CD4-positive, alpha-beta T cell (primary cell): ENCODE results near the gene LRRK2. TPM values are rescaled to one million over a fixed set of nuclear protein-coding genes. Genes with fewer than 3 reads are reported as not detected.

ENCODE experiments used
- ATAC-seq: fragments of 200-7000 bp; cut with Tn5 transposase; one replicate; pipeline ENCODE4 v1.10.0; 2022; ENCODE audit warnings: mild to moderate bottlenecking; ENCODE audit not compliant: poor library complexity
- CTCF ChIA-PET: fragments of 350-600 bp; sonication (Branson Sonifier 250); formaldehyde crosslinking; loops from one replicate; lab custom pipeline; 2021; ENCODE audit warnings: antibody characterized with exemption, inconsistent platforms; lab: Charles Lee
- POLR2A ChIA-PET: fragments of 350-600 bp; sonication (Branson Sonifier 250); formaldehyde crosslinking; loops from one replicate; lab custom pipeline; 2021; ENCODE audit warnings: antibody characterized with exemption, inconsistent platforms; lab: Charles Lee
- DNase-seq, 14 experiments: peaks; one replicate each; pipeline ENCODE4 v3.0.0-alpha.2; 2013 to 2020; ENCODE audit warnings: mixed read lengths in 2 of 14
- H3K27ac ChIP-seq, 2 donors: one replicate each; pipeline versions ENCODE4 v1.5.1 to v1.7.0; 2013; ENCODE audit warnings: low read length in 2 of 2, low read depth in 1 of 2, mild to moderate bottlenecking in 1 of 2
- H3K27me3 ChIP-seq, 2 experiments: 1 replicate in 1 of 2; 2 replicates in 1 of 2; pipeline versions ENCODE4 v1.6.1 to v1.7.0; 2013; ENCODE audit warnings: low read length in 2 of 2, control low read depth in 1 of 2, mild to moderate bottlenecking in 1 of 2, moderate library complexity in 1 of 2; ENCODE audit not compliant: insufficient read depth in 2 of 2, control insufficient read depth in 1 of 2
- H3K36me3 ChIP-seq: one replicate; pipeline ENCODE4 v1.6.1; 2013; ENCODE audit warnings: low read length, control low read depth; ENCODE audit not compliant: insufficient read depth
- H3K4me1 ChIP-seq: one replicate; pipeline ENCODE4 v1.6.1; 2013; ENCODE audit warnings: low read length, control low read depth; ENCODE audit not compliant: insufficient read depth
- H3K4me3 ChIP-seq: one replicate; pipeline ENCODE4 v1.5.1; 2013; ENCODE audit warnings: mild to moderate bottlenecking, low read length, moderate library complexity
- H3K9me3 ChIP-seq, 2 experiments: 1 replicate in 1 of 2; 2 replicates in 1 of 2; pipeline versions ENCODE4 v1.6.1 to v1.7.0; 2013; ENCODE audit warnings: low read length in 2 of 2, mild to moderate bottlenecking in 2 of 2, control low read depth in 1 of 2, moderate library complexity in 1 of 2; ENCODE audit not compliant: control insufficient read depth in 1 of 2, insufficient read depth in 1 of 2
- H3K27ac Mint-ChIP-seq: one replicate; pipeline ENCODE4 v1.8.0; 2020; ENCODE audit warnings: mixed read lengths
- H3K27me3 Mint-ChIP-seq: one replicate; pipeline ENCODE4 v1.8.0; 2021; ENCODE audit warnings: mixed read lengths
- H3K36me3 Mint-ChIP-seq: one replicate; pipeline ENCODE4 v1.8.0; 2021; ENCODE audit warnings: low read depth, mixed read lengths
- H3K4me1 Mint-ChIP-seq: one replicate; pipeline ENCODE4 v1.8.0; 2021; ENCODE audit warnings: low read depth, mixed read lengths
- H3K4me3 Mint-ChIP-seq: one replicate; pipeline ENCODE4 v1.8.0; 2020; ENCODE audit warnings: mild to moderate bottlenecking, mixed read lengths
- H3K9me3 Mint-ChIP-seq: one replicate; pipeline ENCODE4 v1.8.0; 2020; ENCODE audit warnings: mixed read lengths
- intact Hi-C, 2 experiments: fragments of 100-400 bp; cut with DNase I in 1 of 2; cut with micrococcal nuclease in 1 of 2; formaldehyde crosslinking; loops; one replicate each; pipeline versions ENCODE4 v1.15.1 to v1.9.0; 2023 to 2025; cut with DNase I, micrococcal nuclease
- polyA plus RNA-seq, 2 donors: library from polyadenylated mRNA; unstranded; fragments of 120-200 nt; gene quantifications; one replicate each; pipeline ENCODE4 v1.2.1, GENCODE V29; 2013
- total RNA-seq, 174 experiments: library from RNA in 2 of 174; stranded (reverse) in 2 of 174; gene quantifications; one replicate each; pipeline ENCODE4 v1.2.3 and lab custom pipeline; 2021 to 2026
- TF ChIP-seq, protein P1 (sequence below): fragments of 200-600 bp; IDR thresholded peaks from one replicate; pipeline ENCODE4 v1.8.0; 2022; ENCODE audit warnings: antibody characterized with exemption, mild to moderate bottlenecking

Gene LRRK2
- total RNA-seq, result under 1 TPM; 0.42 to 0.60 TPM
- 7.6 TPM for polyA plus RNA-seq (2013, experiment 1 of 2)
- polyA plus RNA-seq (2013, experiment 2 of 2), result 3.9 TPM
- total RNA-seq (lab: John Stamatoyannopoulos, UW), result 0 to 34.5 (median 0.81) reads per million in 172 experiments

DNA sequence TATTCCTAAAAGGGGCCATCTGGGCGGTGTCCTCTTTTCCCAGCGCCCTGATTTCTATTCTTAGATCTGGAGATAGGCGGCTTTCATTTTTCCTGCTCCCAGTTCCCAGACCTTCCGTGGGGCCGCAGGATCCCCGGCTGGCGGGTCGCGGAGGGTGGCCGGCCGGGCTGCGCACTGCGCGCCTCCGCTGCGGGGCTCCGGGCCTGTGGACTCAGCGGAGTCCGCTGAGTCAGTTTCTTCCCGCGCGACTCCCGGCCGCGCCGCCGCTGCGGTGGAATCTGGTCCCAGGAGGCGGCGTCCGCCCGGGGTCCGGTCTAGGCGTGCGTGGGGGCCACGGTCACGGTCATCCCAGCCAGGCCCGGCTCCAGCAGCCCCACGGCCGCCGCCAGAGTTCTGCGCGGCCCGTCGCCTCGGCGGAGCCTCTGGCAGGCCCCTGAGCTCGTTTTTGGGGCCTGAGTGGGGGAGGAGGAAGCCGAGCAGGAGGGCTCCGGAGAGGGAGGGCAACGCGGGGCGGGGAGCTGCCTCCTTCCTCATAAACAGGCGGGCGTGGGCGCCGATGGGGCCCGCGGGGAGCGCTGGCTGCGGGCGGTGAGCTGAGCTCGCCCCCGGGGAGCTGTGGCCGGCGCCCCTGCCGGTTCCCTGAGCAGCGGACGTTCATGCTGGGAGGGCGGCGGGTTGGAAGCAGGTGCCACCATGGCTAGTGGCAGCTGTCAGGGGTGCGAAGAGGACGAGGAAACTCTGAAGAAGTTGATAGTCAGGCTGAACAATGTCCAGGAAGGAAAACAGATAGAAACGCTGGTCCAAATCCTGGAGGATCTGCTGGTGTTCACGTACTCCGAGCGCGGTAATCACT is at the start of gene LRRK2:
LRRK2 (plus strand) TSS at position 559 of the 853 bp plus-strand sequence; CDS start at position 694, 135 bp downstream.
- no peak within 1 kb of the TSS for H3K27ac ChIP-seq
- peak; percentile 32 for ATAC-seq
- peaks cover 8 to 38% of the 10 kb centered on the region in 2 experiments for H3K27me3 ChIP-seq
- no peaks in the 10 kb centered on the region for H3K36me3 ChIP-seq
- ChIA-PET POLR2A (no interaction called here), CTCF (interaction anchor here (0.7 kb wide), 1 partner anchor 117 kb away, joined by 3 read pairs; no protein-coding TSS in a partner anchor)
- Mint-ChIP-seq H3K27ac (no peak within 1 kb of the TSS), H3K4me1 (peaks cover 10% of the 10 kb centered on the region), H3K36me3 (no peaks in the 10 kb centered on the region), H3K4me3 (peak within 1 kb of the TSS; percentile 54), H3K9me3 (peaks cover 5% of the 10 kb centered on the region), H3K27me3 (peaks cover 56% of the 10 kb centered on the region)
- TF ChIP-seq, protein P1, sequence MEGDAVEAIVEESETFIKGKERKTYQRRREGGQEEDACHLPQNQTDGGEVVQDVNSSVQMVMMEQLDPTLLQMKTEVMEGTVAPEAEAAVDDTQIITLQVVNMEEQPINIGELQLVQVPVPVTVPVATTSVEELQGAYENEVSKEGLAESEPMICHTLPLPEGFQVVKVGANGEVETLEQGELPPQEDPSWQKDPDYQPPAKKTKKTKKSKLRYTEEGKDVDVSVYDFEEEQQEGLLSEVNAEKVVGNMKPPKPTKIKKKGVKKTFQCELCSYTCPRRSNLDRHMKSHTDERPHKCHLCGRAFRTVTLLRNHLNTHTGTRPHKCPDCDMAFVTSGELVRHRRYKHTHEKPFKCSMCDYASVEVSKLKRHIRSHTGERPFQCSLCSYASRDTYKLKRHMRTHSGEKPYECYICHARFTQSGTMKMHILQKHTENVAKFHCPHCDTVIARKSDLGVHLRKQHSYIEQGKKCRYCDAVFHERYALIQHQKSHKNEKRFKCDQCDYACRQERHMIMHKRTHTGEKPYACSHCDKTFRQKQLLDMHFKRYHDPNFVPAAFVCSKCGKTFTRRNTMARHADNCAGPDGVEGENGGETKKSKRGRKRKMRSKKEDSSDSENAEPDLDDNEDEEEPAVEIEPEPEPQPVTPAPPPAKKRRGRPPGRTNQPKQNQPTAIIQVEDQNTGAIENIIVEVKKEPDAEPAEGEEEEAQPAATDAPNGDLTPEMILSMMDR, result no peak
- peak; percentile 1 to 70 (median 16) for DNase-seq
- peaks cover 9% of the 10 kb centered on the region for H3K4me1 ChIP-seq
- peak within 1 kb of the TSS; percentile 45 for H3K4me3 ChIP-seq
- no peaks in the 10 kb centered on the region for H3K9me3 ChIP-seq
- intact Hi-C loops, result no loop called here

DNA sequence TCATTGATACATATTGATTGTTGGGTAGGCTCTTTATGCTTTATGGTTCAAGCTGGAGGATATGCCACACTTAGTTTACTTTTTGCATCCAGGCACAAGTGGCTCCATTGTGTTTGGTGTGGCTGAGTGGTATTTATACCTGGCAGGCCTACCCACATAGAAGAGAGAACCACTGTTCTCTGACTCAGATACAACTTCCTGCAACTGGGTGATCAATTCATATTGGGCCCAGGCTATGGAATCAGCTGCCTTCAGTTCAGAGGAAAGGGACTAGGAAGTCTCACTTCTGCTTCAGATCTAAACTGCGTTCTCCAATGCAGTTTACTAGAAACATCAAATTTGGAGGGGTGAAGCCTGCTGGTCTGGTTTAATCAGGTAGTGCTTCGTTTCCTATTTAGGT is 49.8 kb upstream of the LRRK2 start:
- Histone ChIP-seq H3K4me3 (no peak overlapping the region), H3K9me3 (no peaks in the 10 kb centered on the region), H3K4me1 (no peaks in the 10 kb centered on the region), H3K36me3 (no peaks in the 10 kb centered on the region), H3K27ac (no peak overlapping the region), H3K27me3 (no peaks in the 10 kb centered on the region)
- H3K4me3 Mint-ChIP-seq, result no peak overlapping the region
- intact Hi-C loops, result no loop called here
- no peaks in the 10 kb centered on the region for H3K9me3 Mint-ChIP-seq
- no peaks in the 10 kb centered on the region for H3K4me1 Mint-ChIP-seq
- CTCF ChIA-PET, result no interaction called here
- TF ChIP-seq, protein P1, result no peak
- no peak overlapping the region for H3K27ac Mint-ChIP-seq
- ATAC-seq, result no peak
- H3K36me3 Mint-ChIP-seq, result no peaks in the 10 kb centered on the region
- H3K27me3 Mint-ChIP-seq, result peaks cover 4% of the 10 kb centered on the region
- POLR2A ChIA-PET, result no interaction called here
- no peak for DNase-seq

DNA sequence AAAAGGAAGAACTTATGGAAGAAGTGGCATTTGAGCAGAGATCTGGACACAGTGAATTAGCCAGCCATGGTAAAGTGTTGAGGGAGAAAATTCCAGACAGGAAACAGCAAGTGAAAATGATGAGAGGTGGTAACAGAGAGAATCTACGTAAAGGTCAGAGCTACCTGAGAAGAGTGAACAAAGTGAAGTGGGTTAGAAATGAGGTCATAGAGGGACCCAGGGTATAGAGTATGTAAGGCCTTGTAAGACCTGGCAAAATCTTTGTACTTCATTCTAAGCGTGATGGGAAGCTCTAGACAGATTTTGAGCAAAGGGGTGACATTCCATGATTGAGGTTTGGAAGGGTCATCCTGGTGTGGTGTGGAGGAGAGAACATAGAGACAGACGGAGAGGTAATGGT is 49.3 kb upstream of the LRRK2 start:
- peaks cover 4% of the 10 kb centered on the region for H3K27me3 Mint-ChIP-seq
- no peaks in the 10 kb centered on the region for H3K36me3 Mint-ChIP-seq
- no peak overlapping the region for H3K27ac Mint-ChIP-seq
- H3K27ac ChIP-seq, result no peak overlapping the region
- H3K36me3 ChIP-seq, result no peaks in the 10 kb centered on the region
- no peak overlapping the region for H3K4me3 ChIP-seq
- H3K9me3 ChIP-seq, result no peaks in the 10 kb centered on the region
- H3K9me3 Mint-ChIP-seq, result no peaks in the 10 kb centered on the region
- H3K4me3 Mint-ChIP-seq, result no peak overlapping the region
- CTCF ChIA-PET, result no interaction called here
- POLR2A ChIA-PET, result no interaction called here
- intact Hi-C loops, result no loop called here
- TF ChIP-seq, protein P1, result no peak
- no peaks in the 10 kb centered on the region for H3K4me1 ChIP-seq
- H3K4me1 Mint-ChIP-seq, result no peaks in the 10 kb centered on the region
- no peak for ATAC-seq
- H3K27me3 ChIP-seq, result no peaks in the 10 kb centered on the region
- DNase-seq, result no peak
